ACC112 (cell line): ENCODE results near the gene NMRAL1.

Experiments used
- H2AFZ ChIP-seq: fragments of 200-600 bp; sonication (generic); one replicate; pipeline ENCODE4 v1.6.0; 2017; ENCODE audit warnings: antibody characterized with exemption, low read length; ENCODE audit not compliant: unreplicated experiment
- H3K27ac ChIP-seq: fragments of 200-600 bp; sonication (generic); 2 replicates; pipeline ENCODE4 v1.5.1; 2014; ENCODE audit warnings: low read depth, mild to moderate bottlenecking, antibody characterized with exemption, low read length, moderate library complexity
- H3K27me3 ChIP-seq: fragments of 200-600 bp; sonication (generic); 2 replicates; pipeline ENCODE4 v1.6.1; 2014; ENCODE audit warnings: mild to moderate bottlenecking, antibody characterized with exemption, low read length, moderate library complexity, mixed read lengths; ENCODE audit not compliant: insufficient read depth
- H3K36me3 ChIP-seq: fragments of 200-600 bp; sonication (generic); 2 replicates; pipeline ENCODE4 v1.6.1; 2016; ENCODE audit warnings: mild to moderate bottlenecking, antibody characterized with exemption, low read length, moderate library complexity, mixed read lengths; ENCODE audit not compliant: insufficient read depth
- H3K4me1 ChIP-seq: fragments of 200-600 bp; sonication (generic); one replicate; pipeline ENCODE4 v1.6.1; 2016; ENCODE audit warnings: low read length, mixed read lengths; ENCODE audit not compliant: insufficient read depth, unreplicated experiment, control insufficient read depth
- H3K4me3 ChIP-seq: fragments of 200-600 bp; sonication (generic); 2 replicates; pipeline ENCODE4 v1.5.1; 2014; ENCODE audit warnings: mild to moderate bottlenecking, low read depth, low read length
- H3K79me2 ChIP-seq: fragments of 200-600 bp; sonication (generic); one replicate; pipeline ENCODE4 v1.6.0; 2016; ENCODE audit warnings: low read length; ENCODE audit not compliant: control insufficient read depth, unreplicated experiment, insufficient read depth

NMRAL1 gene

GRCh38 chr16:4513086-4513860 is 38.8 kb upstream of the NMRAL1 start:
- Histone ChIP-seq H3K27ac (no peak overlapping the region), H3K4me1 (peaks cover 8% of the 10 kb centered on the region), H3K36me3 (peaks cover 3% of the 10 kb centered on the region; the same call in 1 of the 2 replicates)

DNA sequence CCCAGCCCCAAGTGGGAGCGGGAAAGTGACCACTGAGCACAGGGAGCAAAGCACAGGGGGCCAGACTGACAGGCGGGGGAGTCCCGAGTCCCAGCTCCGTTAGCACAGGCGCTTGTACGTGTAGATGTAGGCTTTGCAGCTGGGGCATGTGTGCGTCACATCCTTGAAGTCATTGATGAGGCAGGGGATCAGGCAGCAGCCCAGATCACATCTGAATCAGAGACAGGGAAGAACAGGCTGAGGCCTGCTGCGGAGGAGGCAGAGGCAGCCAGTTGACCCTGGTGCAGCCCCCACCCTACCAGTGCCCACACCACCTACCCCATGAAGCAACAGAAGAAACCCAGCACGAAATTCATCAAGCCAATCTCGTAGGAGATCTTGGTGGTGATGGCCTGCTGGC is 38.0 kb upstream of the NMRAL1 start:
- H2AFZ ChIP-seq, result no peak overlapping the region
- no peak overlapping the region for H3K4me3 ChIP-seq
- no peaks in the 10 kb centered on the region for H3K27me3 ChIP-seq
- peaks cover 8% of the 10 kb centered on the region for H3K4me1 ChIP-seq
- no peak overlapping the region for H3K27ac ChIP-seq
- H3K79me2 ChIP-seq, result peaks cover 4% of the 10 kb centered on the region
- H3K36me3 ChIP-seq, result peaks cover 6% of the 10 kb centered on the region; the same call in 1 of the 2 replicates

More at GRCh38 chr16:4513086-4513860, 38.8 kb upstream of the NMRAL1 start:
- Histone ChIP-seq H3K4me3 (no peak overlapping the region), H3K27me3 (no peaks in the 10 kb centered on the region), H3K79me2 (peaks cover 5% of the 10 kb centered on the region), H2AFZ (no peak overlapping the region)

GRCh38 chr16:4511441-4512082 is 37.1 kb upstream of the NMRAL1 start:
- Histone ChIP-seq H3K4me1 (peaks cover 10% of the 10 kb centered on the region), H3K27me3 (no peaks in the 10 kb centered on the region), H3K4me3 (no peak overlapping the region), H3K27ac (no peak overlapping the region), H3K36me3 (peaks cover 9% of the 10 kb centered on the region; the same call in 1 of the 2 replicates), H2AFZ (no peak overlapping the region), H3K79me2 (no peaks in the 10 kb centered on the region)

DNA sequence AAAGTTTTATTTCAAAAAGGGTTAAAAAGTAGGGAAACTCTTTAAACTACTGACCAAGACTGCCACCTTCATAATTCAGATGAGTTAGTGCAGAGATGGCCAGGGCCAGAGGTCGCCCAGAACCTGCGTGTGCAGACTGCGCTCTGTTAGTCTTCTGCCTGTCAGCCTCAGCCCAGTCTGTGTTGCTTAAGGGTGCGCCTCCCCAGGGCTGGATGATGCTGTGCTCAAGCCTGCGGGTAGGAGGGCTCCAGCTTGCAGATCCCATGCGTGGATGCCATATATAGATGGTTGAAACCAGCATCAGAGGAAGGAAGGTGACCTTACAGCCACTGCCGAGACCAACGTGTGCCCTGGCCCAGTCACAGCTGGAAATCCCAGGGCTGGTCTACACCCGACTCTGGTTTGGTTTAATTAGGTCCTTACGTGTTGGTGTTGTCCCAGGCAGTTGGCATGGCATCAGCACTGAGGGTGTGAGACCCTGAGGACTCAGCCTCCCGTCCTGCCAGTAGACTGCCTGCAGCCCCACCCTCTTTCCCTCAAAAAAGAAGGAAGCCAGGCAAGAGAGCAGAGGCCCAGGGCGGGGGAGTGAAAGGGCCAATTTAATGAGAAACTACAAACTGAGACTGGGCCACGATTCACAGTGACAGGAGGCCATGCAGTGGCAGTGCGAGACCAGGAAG is 36.5 kb upstream of the NMRAL1 start:
- Histone ChIP-seq H2AFZ (no peak overlapping the region), H3K4me3 (no peak overlapping the region), H3K27ac (no peak overlapping the region), H3K27me3 (no peaks in the 10 kb centered on the region), H3K79me2 (no peaks in the 10 kb centered on the region), H3K4me1 (peaks cover 11% of the 10 kb centered on the region), H3K36me3 (peaks cover 9% of the 10 kb centered on the region)

DNA sequence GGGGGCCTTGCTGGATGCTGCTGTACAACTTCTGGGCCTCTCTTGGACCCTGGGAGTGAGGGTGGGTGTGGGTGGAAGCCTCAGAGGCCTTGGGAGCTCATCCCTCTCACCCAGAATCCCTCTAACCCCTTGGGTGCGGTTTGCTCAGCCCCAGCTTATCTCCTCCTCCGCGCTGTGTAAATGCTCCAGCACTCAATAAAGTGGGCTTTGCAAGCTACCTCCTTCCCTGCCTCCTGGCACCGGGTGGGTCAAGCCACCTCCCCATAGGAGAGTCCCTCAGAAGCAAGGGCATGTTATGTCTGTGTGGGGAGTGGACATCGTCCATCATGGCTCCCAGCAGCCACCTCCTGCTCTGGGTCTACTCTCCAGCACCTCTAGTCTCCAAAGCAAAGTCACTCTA is 35.7 kb upstream of the NMRAL1 start:
- Histone ChIP-seq H3K79me2 (peaks cover 5% of the 10 kb centered on the region), H3K27me3 (no peaks in the 10 kb centered on the region), H2AFZ (no peak overlapping the region), H3K36me3 (peaks cover 9% of the 10 kb centered on the region), H3K27ac (no peak overlapping the region), H3K4me3 (no peak overlapping the region), H3K4me1 (peaks cover 3% of the 10 kb centered on the region)

DNA sequence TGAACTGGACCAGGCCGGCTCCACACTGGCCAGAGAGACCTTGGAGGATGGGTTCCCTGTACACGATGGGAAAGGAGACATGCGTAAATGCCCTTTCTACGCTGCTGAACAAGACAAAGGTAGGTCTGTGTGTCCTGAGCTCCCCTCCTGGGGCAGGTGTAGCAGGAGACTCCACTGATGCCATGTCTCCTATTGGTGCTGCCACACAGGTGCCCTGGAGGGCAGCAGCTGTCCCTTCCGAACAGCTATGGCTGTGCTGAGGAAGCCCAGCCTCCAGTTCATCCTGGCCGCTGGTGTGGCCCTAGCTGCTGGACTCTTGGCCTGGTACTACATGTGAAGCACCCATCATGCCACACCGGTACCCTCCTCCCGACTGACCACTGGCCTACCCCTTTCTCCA is 35.0 kb upstream of the NMRAL1 start:
- no peaks in the 10 kb centered on the region for H3K27me3 ChIP-seq
- peaks cover 3% of the 10 kb centered on the region for H3K4me1 ChIP-seq
- H3K27ac ChIP-seq, result no peak overlapping the region
- peaks cover 9% of the 10 kb centered on the region for H3K36me3 ChIP-seq
- no peak overlapping the region for H2AFZ ChIP-seq
- H3K4me3 ChIP-seq, result no peak overlapping the region
- H3K79me2 ChIP-seq, result peaks cover 9% of the 10 kb centered on the region

GRCh38 chr16:4508806-4509205 is 34.4 kb upstream of the NMRAL1 start:
- Histone ChIP-seq H3K36me3 (peaks cover 9% of the 10 kb centered on the region), H3K27me3 (no peaks in the 10 kb centered on the region), H3K4me3 (no peak overlapping the region), H3K4me1 (peaks cover 3% of the 10 kb centered on the region), H2AFZ (no peak overlapping the region), H3K79me2 (peaks cover 12% of the 10 kb centered on the region), H3K27ac (no peak overlapping the region)

- no peak overlapping the region for H3K27ac ChIP-seq
- H3K79me2 ChIP-seq, result peaks cover 20% of the 10 kb centered on the region
- H2AFZ ChIP-seq, result no peak overlapping the region
- H3K27me3 ChIP-seq, result no peaks in the 10 kb centered on the region
- peaks cover 7% of the 10 kb centered on the region for H3K4me1 ChIP-seq
- H3K36me3 ChIP-seq, result peaks cover 9% of the 10 kb centered on the region
- no peak overlapping the region for H3K4me3 ChIP-seq
These were observed 33.3 kb upstream of the NMRAL1 start for GRCh38 chr16:4507588-4508345.

- Histone ChIP-seq H3K36me3 (peaks cover 9% of the 10 kb centered on the region), H3K27me3 (no peaks in the 10 kb centered on the region), H3K79me2 (peaks cover 30% of the 10 kb centered on the region), H3K4me1 (peaks cover 11% of the 10 kb centered on the region), H2AFZ (no peak overlapping the region), H3K4me3 (no peak overlapping the region), H3K27ac (no peak overlapping the region)
These were observed 32.0 kb upstream of the NMRAL1 start for GRCh38 chr16:4506450-4506849.

DNA sequence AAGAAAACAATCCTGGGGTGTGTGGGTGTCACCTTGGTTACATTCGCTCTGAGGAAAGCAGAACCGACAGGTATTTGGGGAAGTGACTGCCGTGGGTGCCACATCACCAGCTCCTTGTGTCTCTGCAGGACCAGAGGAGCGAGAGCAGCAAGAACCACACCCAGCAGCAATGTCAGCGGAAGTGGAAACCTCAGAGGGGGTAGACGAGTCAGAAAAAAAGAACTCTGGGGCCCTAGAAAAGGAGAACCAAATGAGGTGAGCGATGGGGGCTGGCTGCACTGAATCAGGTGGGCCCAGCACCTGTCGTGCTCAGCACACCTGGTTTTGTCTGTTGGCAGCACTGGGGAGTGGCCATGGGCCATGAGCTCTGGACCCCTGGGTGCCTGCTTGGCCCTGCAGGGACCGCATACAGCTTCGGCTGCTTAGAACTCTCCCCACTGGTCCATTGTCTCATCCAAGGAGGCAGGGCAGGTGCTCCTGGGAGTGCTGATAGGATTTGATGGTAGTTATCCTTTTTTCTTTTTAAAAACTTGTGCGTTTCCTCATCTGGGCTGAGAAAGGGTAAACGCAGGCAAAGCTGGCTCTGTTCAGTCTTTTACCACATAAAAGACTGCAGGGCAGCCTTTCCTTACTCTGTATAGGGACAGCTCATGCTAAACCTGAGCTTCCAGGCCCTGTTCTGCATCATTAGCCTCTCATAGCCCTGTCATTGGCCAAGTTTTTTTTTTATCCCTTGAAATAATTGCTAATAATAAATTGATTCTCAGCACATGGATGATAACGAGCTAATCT is 31.1 kb upstream of the NMRAL1 start:
- Histone ChIP-seq H3K27ac (no peak overlapping the region), H3K4me3 (no peak overlapping the region), H3K79me2 (peaks cover 30% of the 10 kb centered on the region), H3K4me1 (peaks cover 19% of the 10 kb centered on the region), H3K36me3 (peaks cover 9% of the 10 kb centered on the region), H2AFZ (no peak overlapping the region), H3K27me3 (no peaks in the 10 kb centered on the region)
